H1 (cell line): Measurements from ENCODE around the gene ZDHHC19. TPM values are rescaled to one million over a fixed set of nuclear protein-coding genes. Genes with fewer than 3 reads are reported as not detected.

Experiments used
- CTCF ChIA-PET: fragments of 300-600 bp; sonication (Branson Sonifier 250); formaldehyde crosslinking; loops from one replicate; lab custom pipeline; 2021; ENCODE audit not compliant: partially characterized antibody; lab: Charles Lee
- POLR2A ChIA-PET: fragments of 300-600 bp; sonication (Branson Sonifier 250); formaldehyde crosslinking; loops from one replicate; lab custom pipeline; 2021; ENCODE audit warnings: inconsistent platforms; ENCODE audit not compliant: partially characterized antibody; lab: Charles Lee
- DNase-seq, 2 experiments: peaks; one replicate each; pipeline versions ENCODE4 v3.0.0 to v3.0.0-alpha.2; 2010 to 2022; ENCODE audit warnings: low spot score in 2 of 2, low read depth in 1 of 2, mixed read lengths in 1 of 2
- FAIRE-seq: peaks from 2 replicates; lab custom pipeline; 2011; peaks lifted over from hg19 to GRCh38; lab: Jason Lieb, UNC
- H2AFZ ChIP-seq: 2 replicates; pipeline ENCODE4 v1.8.1; 2012; ENCODE audit warnings: low read length, inconsistent platforms
- H2AK5ac ChIP-seq: 2 replicates; pipeline ENCODE4 v1.6.1; 2013; ENCODE audit warnings: low read depth, low read length
- H2BK120ac ChIP-seq: replicated peaks from 2 replicates; pipeline ENCODE3; 2013; ENCODE audit warnings: low read depth, low read length, inconsistent platforms
- H2BK12ac ChIP-seq: 2 replicates; pipeline ENCODE4 v1.6.1; 2013; ENCODE audit warnings: low read depth, low read length
- H2BK15ac ChIP-seq: 2 replicates; pipeline ENCODE4 v1.6.1; 2013; ENCODE audit warnings: low read length
- H2BK20ac ChIP-seq: 2 replicates; pipeline ENCODE4 v1.6.1; 2013; ENCODE audit warnings: low read length
- H2BK5ac ChIP-seq: 2 replicates; pipeline ENCODE4 v1.6.1; 2013; ENCODE audit warnings: low read depth, low read length
- H3K14ac ChIP-seq: 2 replicates; pipeline ENCODE4 v1.6.1; 2013; ENCODE audit warnings: inconsistent platforms; ENCODE audit not compliant: insufficient read length
- H3K18ac ChIP-seq: 2 replicates; pipeline ENCODE4 v1.6.1; 2013; ENCODE audit warnings: low read length; ENCODE audit errors: extremely low read depth
- H3K23ac ChIP-seq: 2 replicates; pipeline ENCODE4 v1.6.1; 2013; ENCODE audit warnings: inconsistent platforms; ENCODE audit not compliant: insufficient read length
- H3K23me2 ChIP-seq: 2 replicates; pipeline ENCODE4 v1.6.1; 2013; ENCODE audit warnings: low read depth, low read length
- H3K27ac ChIP-seq: 2 replicates; pipeline ENCODE4 v1.6.1; 2011; ENCODE audit warnings: low read depth, low read length, inconsistent platforms
- H3K27me3 ChIP-seq, 4 experiments: replicated peaks in 1 of 4; 1 replicate in 1 of 4; 2 replicates in 3 of 4; pipeline versions ENCODE4 v1.6.1 to v1.8.1; 2011 to 2013; ENCODE audit warnings: low read length in 3 of 4, mild to moderate bottlenecking in 3 of 4, inconsistent platforms in 2 of 4, mixed read lengths in 2 of 4, moderate library complexity in 1 of 4; ENCODE audit not compliant: control insufficient read depth in 3 of 4, insufficient read depth in 3 of 4; ENCODE audit errors: extremely low read depth in 1 of 4
- H3K36me3 ChIP-seq, 4 experiments: 2 replicates each; pipeline versions ENCODE4 v1.6.1 to v1.8.1; 2011 to 2013; ENCODE audit warnings: mild to moderate bottlenecking in 4 of 4, low read length in 3 of 4, moderate library complexity in 2 of 4, control low read depth in 1 of 4, inconsistent platforms in 1 of 4; ENCODE audit not compliant: insufficient read depth in 4 of 4, control insufficient read depth in 2 of 4
- H3K4ac ChIP-seq: replicated peaks from 2 replicates; pipeline ENCODE3; 2013; ENCODE audit warnings: low read length, low read depth, mixed read lengths, inconsistent platforms; ENCODE audit not compliant: insufficient read length
- H3K4me1 ChIP-seq, 4 experiments: replicated peaks in 1 of 4; 1 replicate in 1 of 4; 2 replicates in 3 of 4; pipeline versions ENCODE4 v1.6.1 to v1.8.1; 2011 to 2013; ENCODE audit warnings: low read length in 3 of 4, inconsistent platforms in 2 of 4, mixed read lengths in 1 of 4; ENCODE audit not compliant: insufficient read depth in 4 of 4, control insufficient read depth in 3 of 4
- H3K4me2 ChIP-seq, 2 experiments: 2 replicates each; pipeline versions ENCODE4 v1.6.1 to v1.8.1; 2011 to 2013; ENCODE audit warnings: low read depth in 2 of 2, low read length in 2 of 2, control low read depth in 1 of 2, inconsistent platforms in 1 of 2, mild to moderate bottlenecking in 1 of 2; ENCODE audit not compliant: insufficient read depth in 1 of 2
- H3K4me3 ChIP-seq, 4 experiments: fragments of 200-600, 300-600 bp in 1 of 4; sonication (generic), shearing (Covaris generic), sonication (Bioruptor Twin) in 1 of 4; 2 replicates each; pipeline versions ENCODE4 v1.5.1 to v1.8.1; 2011 to 2016; ENCODE audit warnings: low read length in 4 of 4, low read depth in 3 of 4, control low read depth in 2 of 4, inconsistent platforms in 2 of 4, mild to moderate bottlenecking in 2 of 4, mixed read lengths in 1 of 4, moderate library complexity in 1 of 4; ENCODE audit not compliant: insufficient read depth in 2 of 4; ENCODE audit errors: extremely low read depth in 1 of 4
- H3K56ac ChIP-seq: replicated peaks from 2 replicates; pipeline ENCODE3; 2013; ENCODE audit warnings: low read depth, mild to moderate bottlenecking, mixed read lengths, low read length, inconsistent platforms; ENCODE audit not compliant: insufficient read length
- H3K79me1 ChIP-seq: 2 replicates; pipeline ENCODE4 v1.6.1; 2013; ENCODE audit warnings: low read depth, low read length, control low read depth
- H3K79me2 ChIP-seq, 2 experiments: 2 replicates each; pipeline versions ENCODE4 v1.6.1 to v1.8.1; 2012 to 2013; ENCODE audit warnings: low read length in 2 of 2, mild to moderate bottlenecking in 2 of 2, inconsistent platforms in 1 of 2; ENCODE audit not compliant: insufficient read depth in 2 of 2, control insufficient read depth in 1 of 2
- H3K9ac ChIP-seq, 4 experiments: replicated peaks in 1 of 4; 1 replicate in 1 of 4; 2 replicates in 3 of 4; pipeline versions ENCODE4 v1.6.1 to v1.8.1; 2011 to 2013; ENCODE audit warnings: low read depth in 3 of 4, low read length in 3 of 4, control low read depth in 2 of 4, mild to moderate bottlenecking in 2 of 4, moderate library complexity in 2 of 4, inconsistent platforms in 1 of 4; ENCODE audit errors: extremely low read depth in 1 of 4
- H3K9me3 ChIP-seq, 2 experiments: 2 replicates each; pipeline versions ENCODE4 v1.6.1 to v1.8.1; 2012 to 2013; ENCODE audit warnings: mild to moderate bottlenecking in 2 of 2, moderate library complexity in 2 of 2, control low read depth in 1 of 2, inconsistent platforms in 1 of 2, low read depth in 1 of 2, low read length in 1 of 2, mixed read lengths in 1 of 2; ENCODE audit not compliant: insufficient read depth in 2 of 2
- H4K20me1 ChIP-seq, 2 experiments: replicated peaks in 1 of 2; 2 replicates each; pipeline versions ENCODE3 to v1.8.1; 2011 to 2013; ENCODE audit warnings: inconsistent platforms in 2 of 2, low read length in 2 of 2, mild to moderate bottlenecking in 1 of 2; ENCODE audit not compliant: insufficient read depth in 2 of 2, control insufficient read depth in 1 of 2
- H4K5ac ChIP-seq: 2 replicates; pipeline ENCODE4 v1.6.1; 2013; ENCODE audit warnings: low read length, low read depth, mixed read lengths, inconsistent platforms; ENCODE audit not compliant: insufficient read length
- H4K8ac ChIP-seq: 2 replicates; pipeline ENCODE4 v1.8.0; 2013; ENCODE audit warnings: mild to moderate bottlenecking, moderate library complexity, low read length, inconsistent platforms; ENCODE audit not compliant: insufficient read depth; ENCODE audit errors: extremely low read depth
- H4K91ac ChIP-seq: replicated peaks from 2 replicates; pipeline ENCODE3; 2013; ENCODE audit warnings: low read length, mixed read lengths, inconsistent platforms; ENCODE audit not compliant: insufficient read length
- BRCA1 ChIP-seq: IDR thresholded peaks from 2 replicates; pipeline ENCODE4 v1.6.1; 2012; ENCODE audit warnings: low read depth, low read length, improper control_type of control experiment
- CBX5 ChIP-seq: fragments of 300-800, 300-1000 bp; sonication (generic); IDR thresholded peaks from 2 replicates; pipeline ENCODE4 v1.7.1; 2016; ENCODE audit warnings: antibody characterized with exemption, low read length, low read depth
- GTF2F1 ChIP-seq: IDR thresholded peaks from 2 replicates; pipeline ENCODE4 v1.6.1; 2012; ENCODE audit warnings: low read depth, low read length, improper control_type of control experiment, borderline replicate concordance
- JUN ChIP-seq: IDR thresholded peaks from 2 replicates; pipeline ENCODE4 v1.6.1; 2011; ENCODE audit warnings: low read depth, mild to moderate bottlenecking, improper control_type of control experiment, low read length
- MAFK ChIP-seq: IDR thresholded peaks from 2 replicates; pipeline ENCODE4 v1.6.1; 2012; ENCODE audit warnings: low read depth, mild to moderate bottlenecking, improper control_type of control experiment, low read length
- RNF2 ChIP-seq: fragments of 200-900, 300-1000 bp; sonication (generic); IDR thresholded peaks from 2 replicates; pipeline ENCODE4 v1.7.1; 2016; ENCODE audit warnings: borderline replicate concordance, low read depth, mild to moderate bottlenecking, antibody characterized with exemption, low read length; ENCODE audit not compliant: poor library complexity, severe bottlenecking; ENCODE audit errors: missing control alignments
- SIX5 ChIP-seq: IDR thresholded peaks from 2 replicates; pipeline ENCODE4 v1.6.1; 2011; ENCODE audit warnings: mild to moderate bottlenecking, low read depth, low read length
- SP1 ChIP-seq: IDR thresholded peaks from 2 replicates; pipeline ENCODE4 v1.6.1; 2011; ENCODE audit warnings: low read depth, low read length
- SRF ChIP-seq: IDR thresholded peaks from 2 replicates; pipeline ENCODE4 v1.6.1; 2011; ENCODE audit warnings: mild to moderate bottlenecking, low read depth, low read length, moderate library complexity
- TCF12 ChIP-seq: IDR thresholded peaks from 2 replicates; pipeline ENCODE4 v1.6.1; 2011; ENCODE audit warnings: low read depth, mild to moderate bottlenecking, low read length
- WGBS, 2 experiments: shearing (Covaris generic) in 1 of 2; methylation state at CpG; one replicate each; pipeline versions ENCODE4 v1.1.6 to v1.1.7; 2013 to 2015; ENCODE audit warnings: low lambda C conversion rate in 2 of 2, mixed read lengths in 2 of 2, inconsistent platforms in 1 of 2, low coverage in 1 of 2, missing lambda C conversion rate in 1 of 2; ENCODE audit not compliant: insufficient replicate concordance in 2 of 2, insufficient coverage in 1 of 2, insufficient read length in 1 of 2; ENCODE audit errors: extremely low coverage in 1 of 2, missing lambda C conversion rate in 1 of 2; 5-methylcytosine and 5-hydroxymethylcytosine counted together
- polyA plus RNA-seq, 7 experiments: library from polyadenylated mRNA; depleted of rRNA in 3 of 7; stranded (reverse) in 5 of 7; unstranded in 2 of 7; fragments of >200 nt in 5 of 7; fragments of 200-250 nt in 2 of 7; gene quantifications; 1 replicate in 5 of 7; 2 replicates in 1 of 7; 4 replicates in 1 of 7; pipeline versions ENCODE4 v1.2.1 to v1.2.3, GENCODE V29; 2011 to 2013; ENCODE audit warnings: missing spikeins in 2 of 7, mixed read lengths in 2 of 7
- total RNA-seq: library from RNA; stranded (reverse); fragmentation: NEBNext Ultra II Directional; extraction: Animal tissue kit (Norgen Biotek cat#: 25700); gene quantifications from 2 replicates; pipeline ENCODE4 v1.2.1, GENCODE V29; 2021

The ZDHHC19 gene
- total and polyA plus RNA-seq, 2 of the 8 experiments (the other 6 are each of a cell fraction or from before 2014, with no cell fraction given): 2.5 to 4.1 TPM

- H2AFZ ChIP-seq: no peak overlapping the region
- POLR2A ChIA-PET: no interaction called here
- no peak overlapping the region for H2AK5ac ChIP-seq
- no peak overlapping the region for H2BK120ac ChIP-seq
- no peak overlapping the region for H4K91ac ChIP-seq
- DNase-seq (no peak), FAIRE-seq (no peak)
- peaks cover 0 to 11% (median 2%) of the 10 kb centered on the region in 4 experiments; a peak in 5 of 7 replicates for H3K4me1 ChIP-seq
- no peaks in the 10 kb centered on the region for H3K36me3 ChIP-seq
- H3K4ac ChIP-seq: no peak overlapping the region
- no peak overlapping the region for H3K4me3 ChIP-seq
- H4K20me1 ChIP-seq: no peaks in the 10 kb centered on the region
- no peaks in the 10 kb centered on the region for H3K27me3 ChIP-seq
- no peak overlapping the region for H3K23ac ChIP-seq
- no peak overlapping the region for H2BK5ac ChIP-seq
- no peak overlapping the region for H3K56ac ChIP-seq
- no peak overlapping the region for H3K27ac ChIP-seq
- CTCF ChIA-PET: no interaction called here
- no peak overlapping the region for H4K8ac ChIP-seq
- no peak overlapping the region for H3K18ac ChIP-seq
- H3K9ac ChIP-seq: no peak overlapping the region
- no peaks in the 10 kb centered on the region for H3K79me2 ChIP-seq
- H2BK12ac ChIP-seq: no peak overlapping the region; the same call in 1 of the 2 replicates
- H2BK15ac ChIP-seq: no peak overlapping the region
- no peak overlapping the region for H3K14ac ChIP-seq
- TF ChIP-seq SRF: no peak
- TF ChIP-seq BRCA1: no peak
- no peak for TF ChIP-seq MAFK
- TF ChIP-seq GTF2F1: no peak
- no peak for TF ChIP-seq JUN
- no peak for TF ChIP-seq SP1
- no peak for TF ChIP-seq RNF2
- TF ChIP-seq SIX5: no peak
- no peak for TF ChIP-seq CBX5
- TF ChIP-seq TCF12: no peak
- H4K5ac ChIP-seq: no peak overlapping the region
- no peaks in the 10 kb centered on the region for H3K9me3 ChIP-seq
- no peaks in the 10 kb centered on the region for H3K79me1 ChIP-seq
- 81% methylated on average over 19 of the region's 19 CpGs; no CpG with 5 or more reads in 1 of the 2 experiments for WGBS, 2 experiments
- H3K23me2 ChIP-seq: no peaks in the 10 kb centered on the region
- no peak overlapping the region for H2BK20ac ChIP-seq
- no peak overlapping the region for H3K4me2 ChIP-seq
Measured at GRCh38 chr3:196222876-196223595, 11.8 kb upstream of the ZDHHC19 start.
